CD4-positive, alpha-beta T cell (primary cell): Measurements from ENCODE around the gene ASTN2. TPM values are rescaled to one million over a fixed set of nuclear protein-coding genes. Genes with fewer than 3 reads are reported as not detected.

Experiments used
- ATAC-seq: fragments of 200-7000 bp; cut with Tn5 transposase; one replicate; pipeline ENCODE4 v1.10.0; 2022; ENCODE audit warnings: mild to moderate bottlenecking; ENCODE audit not compliant: poor library complexity
- CTCF ChIA-PET: fragments of 350-600 bp; sonication (Branson Sonifier 250); formaldehyde crosslinking; loops from one replicate; lab custom pipeline; 2021; ENCODE audit warnings: antibody characterized with exemption, inconsistent platforms; lab: Charles Lee
- POLR2A ChIA-PET: fragments of 350-600 bp; sonication (Branson Sonifier 250); formaldehyde crosslinking; loops from one replicate; lab custom pipeline; 2021; ENCODE audit warnings: antibody characterized with exemption, inconsistent platforms; lab: Charles Lee
- DNase-seq, 14 experiments: peaks; one replicate each; pipeline ENCODE4 v3.0.0-alpha.2; 2013 to 2020; ENCODE audit warnings: mixed read lengths in 2 of 14
- H3K27ac ChIP-seq, 2 donors: one replicate each; pipeline versions ENCODE4 v1.5.1 to v1.7.0; 2013; ENCODE audit warnings: low read length in 2 of 2, low read depth in 1 of 2, mild to moderate bottlenecking in 1 of 2
- H3K27me3 ChIP-seq, 2 experiments: 1 replicate in 1 of 2; 2 replicates in 1 of 2; pipeline versions ENCODE4 v1.6.1 to v1.7.0; 2013; ENCODE audit warnings: low read length in 2 of 2, control low read depth in 1 of 2, mild to moderate bottlenecking in 1 of 2, moderate library complexity in 1 of 2; ENCODE audit not compliant: insufficient read depth in 2 of 2, control insufficient read depth in 1 of 2
- H3K36me3 ChIP-seq: one replicate; pipeline ENCODE4 v1.6.1; 2013; ENCODE audit warnings: low read length, control low read depth; ENCODE audit not compliant: insufficient read depth
- H3K4me1 ChIP-seq: one replicate; pipeline ENCODE4 v1.6.1; 2013; ENCODE audit warnings: low read length, control low read depth; ENCODE audit not compliant: insufficient read depth
- H3K4me3 ChIP-seq: one replicate; pipeline ENCODE4 v1.5.1; 2013; ENCODE audit warnings: mild to moderate bottlenecking, low read length, moderate library complexity
- H3K9me3 ChIP-seq, 2 experiments: 1 replicate in 1 of 2; 2 replicates in 1 of 2; pipeline versions ENCODE4 v1.6.1 to v1.7.0; 2013; ENCODE audit warnings: low read length in 2 of 2, mild to moderate bottlenecking in 2 of 2, control low read depth in 1 of 2, moderate library complexity in 1 of 2; ENCODE audit not compliant: control insufficient read depth in 1 of 2, insufficient read depth in 1 of 2
- H3K27ac Mint-ChIP-seq: one replicate; pipeline ENCODE4 v1.8.0; 2020; ENCODE audit warnings: mixed read lengths
- H3K27me3 Mint-ChIP-seq: one replicate; pipeline ENCODE4 v1.8.0; 2021; ENCODE audit warnings: mixed read lengths
- H3K36me3 Mint-ChIP-seq: one replicate; pipeline ENCODE4 v1.8.0; 2021; ENCODE audit warnings: low read depth, mixed read lengths
- H3K4me1 Mint-ChIP-seq: one replicate; pipeline ENCODE4 v1.8.0; 2021; ENCODE audit warnings: low read depth, mixed read lengths
- H3K4me3 Mint-ChIP-seq: one replicate; pipeline ENCODE4 v1.8.0; 2020; ENCODE audit warnings: mild to moderate bottlenecking, mixed read lengths
- H3K9me3 Mint-ChIP-seq: one replicate; pipeline ENCODE4 v1.8.0; 2020; ENCODE audit warnings: mixed read lengths
- intact Hi-C, 2 experiments: fragments of 100-400 bp; cut with DNase I in 1 of 2; cut with micrococcal nuclease in 1 of 2; formaldehyde crosslinking; loops; one replicate each; pipeline versions ENCODE4 v1.15.1 to v1.9.0; 2023 to 2025; cut with DNase I, micrococcal nuclease
- total RNA-seq, 174 experiments: library from RNA in 2 of 174; stranded (reverse) in 2 of 174; gene quantifications; one replicate each; pipeline ENCODE4 v1.2.3 and lab custom pipeline; 2021 to 2026
- TF ChIP-seq, protein P1 (sequence below): fragments of 200-600 bp; IDR thresholded peaks from one replicate; pipeline ENCODE4 v1.8.0; 2022; ENCODE audit warnings: antibody characterized with exemption, mild to moderate bottlenecking

ASTN2 gene
- total RNA-seq, 2 experiments from 2014 or later, result 2.3 to 2.4 TPM

DNA sequence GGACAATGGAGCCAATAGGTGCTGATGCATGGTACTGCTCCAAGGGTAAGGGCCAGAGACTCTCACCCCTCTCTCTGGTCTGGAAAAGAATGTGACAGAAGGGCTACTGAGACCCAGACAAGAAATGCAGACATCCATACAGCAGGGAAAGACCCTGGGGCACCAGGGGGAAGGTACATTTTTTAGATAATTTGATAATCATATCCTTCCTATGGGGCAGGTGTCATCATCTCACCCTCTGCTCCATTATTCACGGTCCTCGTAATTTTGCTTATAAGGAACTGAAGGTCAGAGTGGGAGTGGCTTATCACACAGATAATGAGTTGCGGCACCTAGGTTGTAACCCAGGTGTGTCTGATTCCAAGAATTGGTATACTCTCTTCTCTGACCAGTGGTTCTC lies 637.7 kb downstream of the ASTN2 start:
- no peaks in the 10 kb centered on the region for H3K36me3 Mint-ChIP-seq
- no peak for DNase-seq
- ATAC-seq, result no peak
- intact Hi-C loops, result no loop called here
- Histone ChIP-seq H3K27ac (no peak overlapping the region), H3K4me1 (no peaks in the 10 kb centered on the region), H3K36me3 (no peaks in the 10 kb centered on the region), H3K4me3 (no peak overlapping the region), H3K9me3 (no peaks in the 10 kb centered on the region), H3K27me3 (no peaks in the 10 kb centered on the region)
- no peaks in the 10 kb centered on the region for H3K4me1 Mint-ChIP-seq
- TF ChIP-seq, protein P1, sequence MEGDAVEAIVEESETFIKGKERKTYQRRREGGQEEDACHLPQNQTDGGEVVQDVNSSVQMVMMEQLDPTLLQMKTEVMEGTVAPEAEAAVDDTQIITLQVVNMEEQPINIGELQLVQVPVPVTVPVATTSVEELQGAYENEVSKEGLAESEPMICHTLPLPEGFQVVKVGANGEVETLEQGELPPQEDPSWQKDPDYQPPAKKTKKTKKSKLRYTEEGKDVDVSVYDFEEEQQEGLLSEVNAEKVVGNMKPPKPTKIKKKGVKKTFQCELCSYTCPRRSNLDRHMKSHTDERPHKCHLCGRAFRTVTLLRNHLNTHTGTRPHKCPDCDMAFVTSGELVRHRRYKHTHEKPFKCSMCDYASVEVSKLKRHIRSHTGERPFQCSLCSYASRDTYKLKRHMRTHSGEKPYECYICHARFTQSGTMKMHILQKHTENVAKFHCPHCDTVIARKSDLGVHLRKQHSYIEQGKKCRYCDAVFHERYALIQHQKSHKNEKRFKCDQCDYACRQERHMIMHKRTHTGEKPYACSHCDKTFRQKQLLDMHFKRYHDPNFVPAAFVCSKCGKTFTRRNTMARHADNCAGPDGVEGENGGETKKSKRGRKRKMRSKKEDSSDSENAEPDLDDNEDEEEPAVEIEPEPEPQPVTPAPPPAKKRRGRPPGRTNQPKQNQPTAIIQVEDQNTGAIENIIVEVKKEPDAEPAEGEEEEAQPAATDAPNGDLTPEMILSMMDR, result no peak
- no peak overlapping the region for H3K27ac Mint-ChIP-seq
- peaks cover 6% of the 10 kb centered on the region for H3K9me3 Mint-ChIP-seq
- ChIA-PET CTCF (no interaction called here), POLR2A (no interaction called here)
- H3K27me3 Mint-ChIP-seq, result peaks cover 20% of the 10 kb centered on the region
- no peak overlapping the region for H3K4me3 Mint-ChIP-seq

DNA sequence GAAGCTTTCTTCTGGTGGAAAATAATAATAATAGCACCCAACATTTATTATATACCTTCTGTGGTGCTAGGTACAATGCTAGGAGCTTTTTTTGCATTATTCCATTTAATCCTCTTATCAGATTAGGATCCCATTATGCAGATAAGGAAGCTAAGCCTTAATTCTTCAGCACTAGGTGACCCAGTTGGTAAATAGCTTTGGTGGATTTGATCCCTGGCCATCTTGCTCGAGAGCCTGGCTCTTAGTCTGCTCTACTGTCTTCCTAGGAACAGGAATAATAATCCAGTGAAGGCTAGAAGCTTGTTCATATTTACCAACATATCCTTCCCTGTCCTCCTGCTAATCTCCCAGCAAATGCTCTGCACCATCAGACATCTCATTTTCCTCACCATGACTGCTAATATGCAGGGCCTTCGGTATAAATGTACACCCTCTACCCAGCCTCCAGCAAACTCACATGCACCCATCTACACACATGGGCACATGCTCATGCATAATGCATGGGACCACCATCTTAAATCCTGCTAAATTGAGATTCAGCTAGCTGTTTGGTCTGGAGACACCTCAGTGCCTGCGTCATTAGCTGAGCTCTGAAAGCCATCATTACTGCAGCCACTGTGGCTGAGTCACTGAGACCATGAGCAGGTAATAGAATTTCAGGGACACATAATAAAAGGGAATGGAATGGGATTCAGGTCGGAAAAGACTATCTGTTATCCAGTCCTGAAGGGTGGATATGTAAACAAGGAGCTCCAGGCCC lies 640.3 kb downstream of the ASTN2 start:
- Histone ChIP-seq H3K27me3 (no peaks in the 10 kb centered on the region), H3K27ac (no peak overlapping the region), H3K4me3 (no peak overlapping the region), H3K4me1 (no peaks in the 10 kb centered on the region), H3K9me3 (no peaks in the 10 kb centered on the region), H3K36me3 (no peaks in the 10 kb centered on the region)
- POLR2A ChIA-PET, result no interaction called here
- intact Hi-C loops, result no loop called here
- DNase-seq (no peak), ATAC-seq (no peak)
- H3K4me3 Mint-ChIP-seq, result no peak overlapping the region
- CTCF ChIA-PET, result no interaction called here
- TF ChIP-seq, protein P1, result no peak
- H3K27me3 Mint-ChIP-seq, result peaks cover 24% of the 10 kb centered on the region
- H3K27ac Mint-ChIP-seq, result no peak overlapping the region
- peaks cover 3% of the 10 kb centered on the region for H3K9me3 Mint-ChIP-seq
- no peaks in the 10 kb centered on the region for H3K36me3 Mint-ChIP-seq
- no peaks in the 10 kb centered on the region for H3K4me1 Mint-ChIP-seq

DNA sequence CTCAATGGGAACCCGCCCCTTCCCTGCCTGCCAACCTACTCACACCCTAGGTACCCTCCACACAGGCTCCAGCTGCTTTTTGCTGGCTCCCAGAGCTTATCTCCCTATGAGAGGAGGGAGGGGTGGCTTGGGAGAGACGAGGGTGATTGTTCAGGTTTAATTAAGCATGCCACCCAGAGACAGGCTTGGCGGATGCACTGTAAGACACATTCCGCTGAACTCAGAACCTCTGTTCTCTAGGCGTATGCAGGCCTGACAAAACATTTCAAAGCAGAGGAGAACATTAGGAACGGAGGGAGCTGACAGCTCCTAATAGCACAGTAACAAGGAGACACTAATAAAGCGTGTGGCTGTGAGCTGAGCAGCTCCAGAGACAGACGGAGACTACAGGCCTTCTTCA lies 647.6 kb downstream of the ASTN2 start:
- H3K27me3 Mint-ChIP-seq, result peaks cover 5% of the 10 kb centered on the region
- TF ChIP-seq, protein P1, result no peak
- H3K9me3 ChIP-seq, result no peaks in the 10 kb centered on the region
- H3K4me1 ChIP-seq, result no peaks in the 10 kb centered on the region
- ChIA-PET CTCF (no interaction called here), POLR2A (no interaction called here)
- H3K4me3 Mint-ChIP-seq, result no peak overlapping the region
- no peaks in the 10 kb centered on the region for H3K4me1 Mint-ChIP-seq
- ATAC-seq (no peak), DNase-seq (no peak)
- H3K27me3 ChIP-seq, result peaks cover 5 to 10% of the 10 kb centered on the region in 2 experiments
- no peak overlapping the region for H3K27ac ChIP-seq
- intact Hi-C loops, result no loop called here
- no peak overlapping the region for H3K4me3 ChIP-seq
- H3K27ac Mint-ChIP-seq, result no peak overlapping the region
- no peaks in the 10 kb centered on the region for H3K36me3 ChIP-seq
- H3K36me3 Mint-ChIP-seq, result no peaks in the 10 kb centered on the region
- H3K9me3 Mint-ChIP-seq, result no peaks in the 10 kb centered on the region
